Thymus (tissue), 2 donors: ENCODE results near the gene KLF13. TPM values are rescaled to one million over a fixed set of nuclear protein-coding genes. Genes with fewer than 3 reads are reported as not detected.

Experiments used
- polyA plus RNA-seq: library from polyadenylated mRNA; stranded (reverse); fragments of 200-250 nt; gene quantifications from one replicate; pipeline ENCODE4 v1.2.3, GENCODE V29; 2013
- total RNA-seq: library from RNA; stranded (reverse); fragments of 120-200 nt; gene quantifications from one replicate; pipeline ENCODE4 v1.2.4, GENCODE V29; 2013
- donor health status: healthy.

KLF13 gene
- total and polyA plus RNA-seq, 2 donors = 107 to 158 TPM

Other genes with a start within 250 kb of the KLF13 start
- 0.09 TPM for gene TRPM1, start 225.1 kb upstream of the KLF13 start, total RNA-seq
- 0.02 TPM for gene TRPM1, start 225.1 kb upstream of the KLF13 start, polyA plus RNA-seq